ENCODE measurements around the gene HSD17B2.

Gene HSD17B2

GRCh38 chr16:81995651-81996050, 39.4 kb upstream of the HSD17B2 start:
- Histone ChIP-seq H3K27me3 (no peaks in the 10 kb centered on the region), H3K4me1 (ENCODE audit: control insufficient read depth in 1 of 2, insufficient read depth in 1 of 2, low read depth in 1 of 2, low read length in 1 of 2) (no peaks in the 10 kb centered on the region), H3K4me3 (ENCODE audit: low read depth in 1 of 2, low read length in 1 of 2) (no peak overlapping the region), H3K36me3 (no peaks in the 10 kb centered on the region), H3K9me3 (no peaks in the 10 kb centered on the region), H3K27ac (no peak overlapping the region)
- no peak for TF ChIP-seq CTCF (IDR thresholded peaks at IDR 0.05)

DNA sequence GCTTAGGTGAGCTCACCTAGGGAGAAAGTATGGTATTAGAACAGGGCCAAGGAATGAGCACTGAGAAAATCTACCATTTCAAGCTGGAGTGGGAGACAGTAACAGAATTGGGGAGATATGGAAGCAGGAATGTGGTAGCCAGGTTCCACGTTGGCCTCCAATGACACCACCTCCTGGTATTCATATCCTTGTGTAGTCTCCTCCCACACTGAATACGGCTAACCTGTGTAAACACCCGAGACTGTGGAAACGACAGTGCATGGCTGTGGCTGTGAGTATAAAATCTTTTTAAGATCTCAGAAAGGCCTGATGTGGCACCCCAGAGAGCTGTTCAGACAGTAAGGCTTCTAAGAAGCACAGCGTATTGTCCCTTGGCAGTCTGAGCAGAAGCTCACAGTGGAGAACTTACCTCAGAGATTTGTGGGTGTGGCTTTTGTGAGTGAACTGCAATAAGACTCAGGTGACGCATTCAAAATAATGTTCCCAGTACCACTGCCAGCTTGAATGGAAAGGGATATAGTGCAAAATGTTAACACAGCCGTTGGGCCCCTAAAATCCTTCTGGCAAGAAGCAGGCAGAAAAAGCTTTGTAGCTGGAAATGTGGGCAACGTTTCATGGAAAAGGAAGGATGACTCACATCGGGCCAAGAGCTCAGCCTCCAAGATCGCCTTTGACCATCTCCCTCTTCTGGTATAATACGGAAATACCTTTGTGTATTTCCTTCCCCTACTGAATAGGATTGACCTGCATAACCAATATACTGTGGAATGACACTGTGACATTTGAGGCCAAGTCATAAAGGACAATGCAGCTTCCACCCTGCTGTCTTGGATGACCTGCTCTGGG, 38.2 kb upstream of the HSD17B2 start:
- H3K36me3 ChIP-seq: no peaks in the 10 kb centered on the region
- no peaks in the 10 kb centered on the region for H3K9me3 ChIP-seq
- H3K4me3 ChIP-seq (ENCODE audit: low read depth in 1 of 2, low read length in 1 of 2): no peak overlapping the region
- no peaks in the 10 kb centered on the region for H3K27me3 ChIP-seq
- no peak for TF ChIP-seq CTCF (IDR thresholded peaks at IDR 0.05)
- no peaks in the 10 kb centered on the region for H3K4me1 ChIP-seq (ENCODE audit: control insufficient read depth in 1 of 2, insufficient read depth in 1 of 2, low read depth in 1 of 2, low read length in 1 of 2)
- no peak overlapping the region for H3K27ac ChIP-seq

DNA sequence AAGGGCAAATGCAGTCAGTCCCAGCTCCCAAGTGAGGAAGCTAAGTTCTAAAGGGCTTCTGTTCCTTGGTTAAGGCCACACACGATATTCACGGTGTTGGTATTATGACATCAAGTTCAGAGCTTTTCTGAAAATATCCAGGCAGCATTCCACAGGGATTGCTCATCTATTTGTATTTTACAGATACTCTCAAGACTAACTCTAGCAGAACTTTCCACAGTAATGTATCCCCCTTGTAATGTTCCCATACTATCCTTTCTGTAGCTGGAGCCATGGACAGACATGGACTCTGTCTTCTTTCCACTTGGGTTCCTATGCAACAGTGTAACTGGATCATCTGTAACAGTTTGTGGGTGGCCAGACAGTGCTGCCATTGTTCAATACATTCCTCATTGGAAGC, 37.3 kb upstream of the HSD17B2 start:
- Histone ChIP-seq H3K36me3 (no peaks in the 10 kb centered on the region), H3K27me3 (no peaks in the 10 kb centered on the region), H3K27ac (no peak overlapping the region), H3K4me3 (ENCODE audit: low read depth in 1 of 2, low read length in 1 of 2) (no peak overlapping the region), H3K9me3 (no peaks in the 10 kb centered on the region), H3K4me1 (ENCODE audit: control insufficient read depth in 1 of 2, insufficient read depth in 1 of 2, low read depth in 1 of 2, low read length in 1 of 2) (no peaks in the 10 kb centered on the region)
- no peak for TF ChIP-seq CTCF (IDR thresholded peaks at IDR 0.05)

GRCh38 chr16:82002831-82003230, 32.2 kb upstream of the HSD17B2 start:
- no peak for TF ChIP-seq CTCF (IDR thresholded peaks at IDR 0.05)
- Histone ChIP-seq H3K4me1 (ENCODE audit: control insufficient read depth in 1 of 2, insufficient read depth in 1 of 2, low read depth in 1 of 2, low read length in 1 of 2) (no peaks in the 10 kb centered on the region), H3K9me3 (no peaks in the 10 kb centered on the region), H3K36me3 (no peaks in the 10 kb centered on the region), H3K4me3 (ENCODE audit: low read depth in 1 of 2, low read length in 1 of 2) (no peak overlapping the region), H3K27me3 (no peaks in the 10 kb centered on the region), H3K27ac (no peak overlapping the region)

DNA sequence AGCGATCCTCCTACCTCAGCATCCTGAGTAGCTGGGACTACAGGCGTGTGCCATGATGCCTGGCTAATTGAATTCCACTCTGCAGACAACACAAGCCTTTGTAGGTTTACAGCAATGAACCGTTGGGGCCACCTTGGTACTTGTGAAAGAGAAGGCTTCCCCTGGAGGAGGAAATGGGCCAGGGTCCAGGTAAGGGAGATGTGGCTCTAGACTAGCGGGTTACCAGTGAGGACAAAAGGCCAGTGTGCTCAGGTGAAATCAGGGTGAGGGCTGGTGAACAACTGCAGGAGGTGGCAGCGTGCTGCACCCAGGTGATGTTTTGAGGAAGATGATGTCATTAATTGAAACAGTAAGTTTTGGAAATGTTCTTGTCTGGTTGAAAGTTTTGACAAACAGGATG, 30.5 kb upstream of the HSD17B2 start:
- Histone ChIP-seq H3K4me1 (ENCODE audit: control insufficient read depth in 1 of 2, insufficient read depth in 1 of 2, low read depth in 1 of 2, low read length in 1 of 2) (no peaks in the 10 kb centered on the region), H3K36me3 (no peaks in the 10 kb centered on the region), H3K27ac (no peak overlapping the region), H3K27me3 (no peaks in the 10 kb centered on the region), H3K4me3 (ENCODE audit: low read depth in 1 of 2, low read length in 1 of 2) (no peak overlapping the region), H3K9me3 (peaks cover 11% of the 10 kb centered on the region)
- TF ChIP-seq CTCF (IDR thresholded peaks at IDR 0.05): no peak
